Ramos (cell line): ENCODE data around the gene DCP1B.

Source experiments
- in situ Hi-C: fragments of 300-500 bp; cut with MboI; formaldehyde crosslinking; loops from one replicate; pipeline ENCODE4 v1.14.3; 2022; ENCODE audit warnings: low sequenced_read_pairs; ENCODE audit not compliant: unreplicated experiment

The DCP1B gene

DNA sequence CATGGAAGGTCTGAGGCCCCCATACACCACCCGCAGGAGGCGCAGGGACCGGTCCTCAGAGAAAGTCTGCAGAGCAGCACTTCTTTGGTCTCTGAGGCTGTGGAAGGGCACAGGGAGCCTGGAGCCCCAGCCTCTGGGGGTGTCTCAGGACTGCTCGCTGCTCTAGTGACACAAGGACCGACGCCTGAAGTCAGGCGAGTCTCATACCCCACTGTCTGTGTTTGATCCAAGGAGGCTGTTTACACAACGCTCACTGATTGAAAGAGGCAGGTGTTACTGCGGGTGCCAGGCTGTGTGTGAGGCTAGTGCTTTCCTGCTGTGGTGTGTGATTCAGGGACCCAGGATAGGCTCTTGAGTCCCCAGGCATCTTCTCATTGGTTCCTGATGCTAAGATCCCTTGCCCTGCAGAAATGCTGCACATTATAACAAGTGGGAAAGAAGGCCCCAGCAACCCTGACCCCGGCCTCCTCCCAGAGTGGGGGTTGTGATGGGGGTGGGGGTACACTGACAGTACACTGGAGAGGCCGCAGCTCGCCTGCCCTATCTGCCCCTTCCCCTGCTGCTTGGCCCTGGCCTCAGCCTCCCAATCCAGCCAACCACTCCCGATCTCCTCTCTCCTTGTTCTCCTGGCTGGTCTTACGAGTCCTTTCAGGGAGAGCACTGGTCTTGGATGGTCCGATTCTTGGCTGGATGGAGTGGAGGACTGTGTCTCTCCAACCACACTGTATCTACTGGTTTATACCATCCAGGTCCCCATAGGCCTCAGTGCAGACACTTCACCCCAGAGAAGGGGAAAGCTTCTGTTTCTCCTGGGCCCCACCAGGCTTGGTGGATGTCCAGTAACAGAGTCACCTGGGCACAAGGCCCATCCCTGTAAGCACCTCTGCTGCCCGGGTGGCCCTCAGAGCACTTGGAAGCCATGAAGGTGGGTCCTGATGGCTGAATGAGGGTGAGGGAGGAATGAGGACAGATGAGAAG is 92.4 kb downstream of the DCP1B start:
- in situ Hi-C loops: no loop called here

DNA sequence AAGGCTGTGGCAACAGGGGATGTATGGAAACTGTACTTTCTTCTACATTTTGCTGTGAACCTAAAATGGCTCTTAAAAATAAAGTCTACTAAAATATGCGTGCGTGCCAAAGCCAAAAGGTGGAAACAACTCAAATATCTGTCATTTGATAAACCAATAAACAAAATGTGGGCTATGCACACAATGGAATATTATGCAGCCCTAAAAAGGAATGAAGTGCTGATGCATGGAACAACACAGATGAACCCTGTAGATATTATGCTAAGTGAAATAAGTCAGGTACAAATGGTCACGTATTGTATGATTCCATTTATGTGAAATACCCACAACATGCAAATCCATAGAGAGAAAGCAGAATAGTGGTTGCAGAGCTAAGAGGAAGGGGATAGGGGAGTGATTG is 93.8 kb downstream of the DCP1B start:
- in situ Hi-C loops: no loop called here

DNA sequence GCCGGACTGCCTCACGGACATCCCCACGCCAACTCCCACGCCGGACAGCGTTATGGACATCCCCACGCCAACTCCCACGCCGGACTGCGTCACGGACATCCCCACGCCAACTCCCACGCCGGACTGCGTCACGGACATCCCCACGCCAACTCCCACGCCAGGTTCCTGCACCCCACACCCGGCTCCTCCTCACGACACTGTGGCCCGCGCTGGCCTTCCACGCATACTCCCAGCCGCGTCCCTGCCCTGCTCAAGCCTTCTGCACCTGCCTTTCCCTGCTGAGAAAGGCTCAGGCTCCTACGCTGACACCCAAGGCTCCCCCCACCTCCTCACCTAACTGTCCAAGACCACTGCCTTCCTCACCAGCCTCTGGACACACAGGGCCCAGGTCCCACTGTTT is 95.5 kb downstream of the DCP1B start:
- in situ Hi-C loops: no loop called here

DNA sequence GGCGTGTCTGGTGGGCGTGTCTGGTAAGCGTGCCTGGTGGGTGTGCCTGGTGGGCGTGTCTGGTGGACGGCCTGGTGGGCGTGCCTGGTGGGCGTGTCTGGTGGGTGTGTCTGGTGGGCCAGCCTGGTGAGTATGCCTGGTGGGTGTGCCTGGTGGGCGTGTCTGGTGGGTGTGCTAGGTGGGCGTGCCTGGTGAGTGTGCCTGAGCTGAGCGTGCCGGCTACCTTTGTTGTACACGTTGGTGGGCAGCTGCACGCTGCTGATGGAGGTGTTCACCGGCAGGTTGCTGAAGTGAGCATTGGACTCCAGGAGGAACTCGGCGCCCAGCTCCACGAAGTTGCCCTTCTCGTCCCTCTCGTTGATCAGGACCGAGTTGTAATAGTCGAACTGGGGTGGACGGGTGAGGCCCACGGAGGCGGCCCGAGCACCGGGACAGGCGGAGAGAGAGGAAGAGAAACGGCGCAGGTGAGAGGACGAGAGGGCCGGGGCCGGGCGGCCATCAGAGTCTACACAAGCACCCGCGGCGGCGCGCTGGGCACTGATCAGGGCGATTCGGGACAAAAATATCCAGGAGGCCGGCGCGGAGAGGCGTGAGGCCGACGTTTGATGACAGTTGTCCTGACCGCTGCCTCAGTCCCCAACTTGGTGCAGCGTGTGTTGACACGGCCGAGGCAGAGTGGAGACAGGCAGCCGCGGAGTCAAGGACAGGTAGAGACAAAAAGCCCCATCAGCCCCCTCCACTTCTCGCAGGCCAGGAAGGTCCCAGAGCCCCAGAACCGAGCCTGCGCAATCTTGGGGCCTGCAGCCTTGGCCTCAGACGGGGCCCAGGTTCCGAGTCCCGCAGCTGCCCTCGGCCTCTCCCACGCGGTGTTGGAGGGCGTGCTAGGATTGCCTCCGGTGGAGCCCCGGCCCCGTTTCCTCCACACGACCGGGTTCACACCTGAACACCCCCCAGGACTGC is 96.3 kb downstream of the DCP1B start:
- in situ Hi-C loops: no loop called here

DNA sequence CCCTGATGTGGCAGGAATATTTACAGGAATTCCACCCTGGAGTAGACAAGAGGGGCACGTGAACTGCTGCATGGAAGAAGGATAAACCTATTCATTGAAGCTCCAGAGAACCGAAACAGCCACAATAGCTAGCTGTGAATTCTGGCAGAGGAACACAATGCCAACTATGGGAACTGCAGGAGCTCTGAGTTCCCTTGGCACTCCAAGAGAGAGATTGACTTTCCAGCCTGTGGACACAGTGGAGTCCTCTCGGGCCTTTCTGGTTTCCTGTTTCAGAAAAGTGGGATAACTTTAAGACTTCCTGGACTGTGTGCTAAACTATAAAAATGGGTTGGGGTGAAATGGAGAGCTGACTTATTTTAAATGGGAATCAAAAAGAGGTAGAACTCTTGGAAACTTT is 97.7 kb downstream of the DCP1B start:
- in situ Hi-C loops: no loop called here

DNA sequence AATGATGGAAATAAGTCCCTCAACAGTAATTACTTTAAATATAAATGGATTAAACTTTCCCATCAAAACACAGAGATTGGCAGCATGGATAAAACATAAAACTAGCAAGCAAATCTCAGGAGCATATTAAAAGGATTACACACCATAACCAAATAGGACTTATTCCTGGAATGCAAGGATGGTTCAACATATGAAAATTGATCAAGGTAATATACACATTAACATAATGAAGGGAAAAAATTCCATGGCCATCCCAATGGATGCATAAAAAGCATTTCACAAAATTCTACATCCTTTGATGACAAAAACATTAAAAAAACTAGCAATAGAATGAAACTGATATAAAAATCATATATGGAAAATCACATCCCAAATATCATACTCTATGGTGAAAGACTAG is 99.4 kb downstream of the DCP1B start:
- in situ Hi-C loops: no loop called here

DNA sequence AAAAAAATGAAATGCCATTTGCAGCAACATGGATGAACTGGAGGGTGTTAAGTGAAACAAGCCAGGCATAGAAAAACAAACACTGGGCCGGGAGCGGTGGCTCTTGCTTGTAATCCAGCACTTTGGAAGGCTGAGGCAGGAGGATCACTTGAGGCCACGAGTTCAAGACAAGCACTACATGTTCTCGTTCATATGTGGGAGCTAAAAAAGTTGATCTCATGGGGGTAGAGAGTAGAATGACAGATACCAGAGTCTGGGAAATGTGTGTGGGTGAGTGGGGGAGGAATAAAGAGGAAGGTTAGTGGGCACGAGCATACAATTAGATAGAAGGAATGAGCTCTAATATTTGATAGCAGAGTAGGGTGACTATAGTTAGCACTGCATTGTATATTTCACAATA is 107.3 kb downstream of the DCP1B start:
- in situ Hi-C loops: no loop called here
